Stimulated activated CD8-positive, alpha-beta memory T cell treated with anti-CD3 and anti-CD28 coated beads, Interleukin-4, amount 100 ng/mL, for 1 hour (primary cell): ENCODE measurements around the gene NFASC.

Experiments
- DNase-seq, 2 donors: peaks; one replicate each; pipeline ENCODE4 v3.0.0-alpha.2; 2020; ENCODE audit warnings: low read depth in 2 of 2, low spot score in 1 of 2

Gene NFASC

DNA sequence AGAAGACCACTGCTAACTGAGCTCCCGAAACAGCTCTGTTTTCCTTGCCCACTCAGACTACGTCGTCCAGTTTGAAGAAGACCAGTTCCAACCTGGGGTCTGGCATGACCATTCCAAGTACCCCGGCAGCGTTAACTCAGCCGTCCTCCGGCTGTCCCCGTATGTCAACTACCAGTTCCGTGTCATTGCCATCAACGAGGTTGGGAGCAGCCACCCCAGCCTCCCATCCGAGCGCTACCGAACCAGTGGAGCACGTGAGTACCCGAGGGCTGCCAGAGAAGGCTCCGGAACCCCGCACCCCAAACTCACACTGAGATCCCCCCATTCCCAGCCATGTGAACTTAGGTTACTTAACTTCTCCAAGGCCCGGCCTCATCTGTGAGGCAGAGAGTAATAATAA, 108.6 kb downstream of the NFASC start:
- no peak for DNase-seq

DNA sequence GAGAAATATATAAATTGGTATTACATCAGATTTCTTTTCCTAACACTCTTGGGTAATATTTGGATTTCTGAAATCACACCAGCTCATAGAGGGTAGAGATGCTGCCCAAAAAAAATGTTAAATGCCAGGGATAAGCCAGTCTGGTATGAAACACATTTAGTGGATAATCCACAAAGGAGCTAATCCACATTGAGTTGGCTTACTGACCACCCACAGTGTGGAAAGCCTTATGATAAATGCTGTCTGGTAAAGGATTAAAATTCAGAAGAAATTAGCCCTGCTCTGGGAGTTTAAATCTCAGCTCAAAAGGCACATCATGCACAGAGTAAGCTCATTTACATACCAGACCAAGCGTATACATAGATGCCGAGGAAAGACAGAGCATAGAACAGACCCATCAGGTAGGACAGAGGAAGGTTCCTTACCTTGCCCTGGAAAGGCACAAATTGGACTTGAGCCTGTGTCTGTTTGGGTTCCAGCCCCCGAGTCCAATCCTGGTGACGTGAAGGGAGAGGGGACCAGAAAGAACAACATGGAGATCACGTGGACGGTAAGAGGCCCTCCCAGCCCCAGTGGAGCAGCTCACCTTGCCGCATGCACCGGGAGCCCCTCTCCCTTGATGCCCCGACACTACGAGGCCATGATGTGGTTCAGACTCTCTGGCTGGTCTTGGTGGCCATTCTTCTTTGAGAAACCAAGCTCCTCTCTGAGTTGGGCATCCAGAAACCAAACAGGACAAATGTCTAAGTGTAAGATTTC, 109.4 kb downstream of the NFASC start:
- DNase-seq: no peak

DNA sequence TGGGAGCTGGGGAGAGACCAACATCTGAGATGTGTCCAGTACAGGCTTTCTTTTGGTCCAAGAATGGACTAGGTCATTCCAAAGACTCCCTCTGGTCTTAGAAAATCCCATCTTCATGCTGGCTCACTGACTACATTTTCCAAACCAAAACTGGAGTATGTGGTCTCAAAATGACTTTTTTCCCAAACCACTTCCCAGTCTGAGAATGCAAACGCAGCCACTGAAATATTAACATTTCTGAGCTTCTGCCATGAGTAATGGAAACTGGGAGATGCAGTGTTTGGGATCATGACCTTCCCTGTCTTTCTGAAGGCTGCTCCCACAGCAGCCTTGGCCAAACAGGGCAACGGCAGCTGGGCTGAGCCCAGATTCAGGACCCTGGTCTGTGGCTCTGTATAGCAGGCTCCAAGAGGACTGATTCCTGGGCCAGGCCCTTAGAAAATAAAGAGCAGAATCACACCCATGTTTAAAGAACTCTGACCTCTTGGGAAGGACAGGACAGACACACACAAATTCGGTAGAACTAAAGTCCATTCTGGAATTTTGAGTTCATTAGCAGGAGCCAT, 110.3 kb downstream of the NFASC start:
- DNase-seq: no peak

DNA sequence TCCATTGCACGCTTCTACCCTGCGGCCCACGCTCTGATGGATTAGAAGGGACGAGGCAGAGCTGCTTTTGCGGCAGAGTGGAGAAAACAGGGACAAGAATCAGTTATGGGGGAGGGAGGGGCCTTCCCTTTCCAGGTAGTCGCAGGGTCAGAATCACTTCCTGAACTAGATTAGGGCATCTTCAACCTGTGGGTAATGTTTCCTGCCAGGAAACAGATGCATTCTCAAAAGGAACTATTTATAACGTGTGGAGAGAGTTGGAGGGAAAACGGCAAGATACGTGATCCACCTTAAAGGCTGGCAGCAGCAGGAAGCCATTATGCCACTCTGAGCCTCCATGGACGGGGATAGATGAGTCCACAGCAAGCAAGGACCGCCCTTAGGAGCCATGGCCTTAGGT, 112.5 kb downstream of the NFASC start:
- no peak for DNase-seq

DNA sequence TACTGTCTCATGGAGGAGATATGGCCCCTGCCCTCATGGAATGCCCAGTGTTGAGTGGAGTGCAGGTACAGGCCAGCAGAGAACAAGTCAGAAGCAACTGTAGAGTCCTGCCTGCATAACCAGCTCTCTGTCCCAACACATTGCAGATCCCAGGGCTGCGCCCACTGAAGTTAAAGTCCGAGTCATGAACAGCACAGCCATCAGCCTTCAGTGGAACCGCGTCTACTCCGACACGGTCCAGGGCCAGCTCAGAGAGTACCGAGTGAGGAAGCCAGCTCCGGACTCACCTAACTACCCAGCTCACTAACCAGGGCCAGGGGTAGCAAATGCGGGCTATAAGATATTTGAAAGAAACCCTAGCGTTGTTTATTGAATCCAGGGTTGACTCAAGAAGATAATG, 113.2 kb downstream of the NFASC start:
- DNase-seq: no peak

DNA sequence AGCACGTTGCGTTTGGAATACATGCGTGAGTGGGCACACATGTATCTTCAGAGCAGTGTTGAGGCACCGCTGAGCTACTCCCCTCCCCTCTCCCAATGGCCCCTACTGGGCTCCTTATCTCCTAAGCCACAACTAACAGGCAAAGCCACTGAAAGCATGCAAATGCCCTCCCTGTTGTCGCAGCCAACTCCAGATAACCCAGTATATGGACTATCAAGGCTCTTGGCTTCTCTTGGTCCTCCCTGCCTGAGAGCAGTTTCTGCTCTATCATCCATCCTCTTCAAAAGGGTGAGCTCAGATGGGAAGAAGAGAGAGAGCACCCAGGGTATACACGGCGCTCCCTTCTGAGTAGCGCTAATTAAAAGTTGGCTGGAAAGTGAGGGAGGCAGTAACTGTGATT, 113.8 kb downstream of the NFASC start:
- DNase-seq: no peak

DNA sequence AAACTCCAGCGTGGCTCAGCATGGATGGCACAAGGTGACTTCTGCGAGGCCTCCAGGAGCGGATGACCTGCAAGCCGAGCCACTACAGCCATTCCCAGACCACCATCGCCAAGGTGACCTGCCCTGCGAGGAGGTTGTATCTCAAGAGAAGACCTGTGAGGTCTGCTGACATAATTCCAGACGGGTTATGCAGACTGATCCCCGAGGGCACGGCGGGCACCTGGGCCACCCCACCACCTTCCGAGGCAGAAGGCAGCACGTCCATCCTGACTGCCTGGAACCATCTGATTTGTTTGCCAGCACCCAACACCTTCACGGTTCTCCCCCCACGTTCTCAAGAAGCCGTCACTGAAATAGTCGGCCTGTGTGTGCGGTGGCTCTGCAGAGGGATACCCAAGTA, 115.5 kb downstream of the NFASC start:
- DNase-seq: no peak

DNA sequence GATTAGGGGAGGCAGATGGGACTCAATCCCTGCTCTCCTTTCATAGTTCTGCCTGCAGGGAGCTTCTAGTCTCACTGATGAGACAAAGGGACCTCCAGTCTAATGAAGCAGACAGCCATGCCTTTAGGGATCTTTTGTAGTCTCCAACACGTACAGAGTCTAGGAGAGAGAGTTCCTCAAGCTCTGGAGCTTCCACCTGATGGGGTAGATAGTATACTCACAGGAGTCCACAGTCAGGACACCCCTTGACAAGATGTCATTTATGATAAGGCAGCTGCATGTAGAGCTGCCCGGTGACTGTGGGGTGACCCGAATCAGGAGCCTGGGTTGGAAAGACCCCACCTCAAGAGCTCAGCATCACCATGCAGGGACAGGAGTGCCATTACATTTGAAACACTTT, 117.0 kb downstream of the NFASC start:
- no peak for DNase-seq

DNA sequence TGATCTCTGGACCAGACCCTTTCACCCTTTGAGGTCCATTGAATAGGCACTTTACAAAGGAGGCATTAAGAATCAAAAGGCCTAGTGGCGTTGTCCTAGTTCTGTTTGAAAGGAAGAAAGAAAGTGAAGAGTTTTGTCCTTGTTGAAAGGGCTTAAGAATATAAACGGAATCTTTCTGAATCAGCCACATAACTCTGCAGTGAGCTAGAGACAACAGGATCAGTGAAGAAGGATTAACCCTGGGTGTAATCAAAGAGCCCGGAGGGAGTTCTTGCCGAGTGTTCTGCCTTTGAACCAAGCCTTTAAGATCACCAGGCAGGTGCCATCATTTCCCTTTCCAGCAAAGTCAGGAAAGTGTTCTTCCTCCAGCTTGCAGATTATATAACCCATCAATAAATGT, 117.5 kb downstream of the NFASC start:
- DNase-seq: no peak

DNA sequence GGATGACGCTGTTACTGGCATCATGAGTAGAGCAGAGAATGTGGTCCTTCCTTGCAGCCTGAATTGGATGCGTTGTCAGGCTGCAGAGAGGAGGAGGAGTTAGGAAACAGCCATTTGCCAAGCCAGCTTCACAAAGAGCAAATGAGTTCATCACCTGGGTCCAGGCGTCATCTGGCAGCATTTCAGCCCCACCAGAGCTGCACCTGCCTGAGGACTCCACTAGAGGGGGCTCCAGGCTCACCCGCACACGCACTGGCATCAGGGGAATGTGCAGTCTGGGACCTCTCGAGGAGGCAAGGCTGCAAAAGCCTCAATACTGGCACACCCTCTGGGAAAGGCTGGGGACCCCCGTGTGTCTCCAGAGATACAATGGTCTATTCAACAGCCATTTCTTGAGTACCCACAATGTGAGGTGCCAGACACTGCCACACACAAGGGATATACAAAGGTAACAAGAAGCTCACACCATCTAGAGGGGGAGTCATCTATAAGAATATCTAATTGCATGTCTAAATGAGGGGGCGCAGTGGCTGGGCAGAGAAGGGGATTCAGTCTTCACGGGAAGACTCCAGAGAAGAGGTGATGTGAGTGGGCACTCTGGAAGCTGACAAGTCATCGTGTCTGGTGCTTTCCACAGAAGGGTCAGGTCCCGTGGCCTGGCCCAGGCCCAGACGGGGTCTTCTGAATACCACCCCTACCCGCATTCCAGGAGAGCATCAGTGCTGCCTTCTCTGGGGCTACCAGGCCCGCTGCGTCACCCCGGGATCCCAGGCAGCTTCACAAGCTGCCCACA, 118.8 kb downstream of the NFASC start:
- DNase-seq: peak in 1 of 2 donors; percentile 6

DNA sequence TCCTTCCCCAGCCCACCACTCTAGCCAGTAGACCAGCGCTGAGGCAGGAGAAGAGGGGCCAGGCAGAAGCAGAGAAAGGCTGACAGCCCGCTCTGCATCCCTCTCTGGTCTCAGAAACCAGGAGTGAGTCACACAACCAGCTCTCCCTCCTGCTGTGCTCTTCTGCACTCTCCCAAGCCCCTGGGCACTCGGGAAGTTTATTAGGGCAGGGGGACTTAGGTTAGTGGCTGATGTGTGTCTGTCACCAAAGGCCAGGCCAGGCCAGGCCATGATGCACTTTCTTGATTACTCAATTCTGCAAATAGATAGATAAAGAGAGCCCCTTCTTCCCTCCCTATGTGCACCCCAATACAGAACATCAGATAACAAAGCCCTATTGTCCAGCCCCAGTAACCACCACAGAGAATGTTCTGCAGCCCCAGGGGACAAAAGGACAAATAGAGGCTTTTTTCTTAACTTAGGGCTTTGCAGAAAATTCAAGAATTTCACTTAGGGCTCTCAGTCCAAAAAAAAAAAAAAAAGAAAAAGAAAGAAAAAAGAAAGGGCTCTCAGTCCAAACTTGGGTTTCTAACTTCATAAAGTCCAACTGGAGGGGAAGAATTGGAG, 119.5 kb downstream of the NFASC start:
- DNase-seq: no peak

DNA sequence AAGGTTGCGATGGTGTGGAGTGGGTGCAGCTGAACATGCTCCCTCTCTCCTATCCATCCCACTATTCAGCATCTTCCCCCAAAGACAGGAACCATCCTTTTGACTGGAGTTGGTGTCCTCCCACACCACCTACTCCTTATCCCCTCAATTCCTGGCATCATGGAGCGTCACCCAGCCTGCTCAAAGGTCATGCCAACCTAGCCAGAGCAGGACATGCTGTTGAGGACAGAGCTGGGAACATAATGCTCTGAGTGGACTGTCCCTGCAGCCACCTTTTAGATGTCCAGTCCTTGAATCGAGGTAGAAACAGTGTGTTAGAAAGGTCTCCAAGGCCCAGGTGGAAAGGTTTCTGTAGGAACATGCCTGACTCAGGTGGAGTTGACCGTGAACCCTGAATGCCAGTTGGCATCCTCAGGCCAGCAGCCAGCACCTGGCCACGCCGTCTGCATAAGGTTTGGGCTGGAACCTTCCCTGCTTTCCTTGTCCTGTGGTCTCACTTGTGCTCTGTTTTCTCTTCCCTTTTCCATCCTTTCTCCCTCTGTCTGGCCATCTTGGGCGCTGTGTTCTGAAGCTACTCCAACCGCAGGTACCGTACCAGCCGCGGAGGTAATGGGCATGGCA, 120.2 kb downstream of the NFASC start:
- DNase-seq: no peak

DNA sequence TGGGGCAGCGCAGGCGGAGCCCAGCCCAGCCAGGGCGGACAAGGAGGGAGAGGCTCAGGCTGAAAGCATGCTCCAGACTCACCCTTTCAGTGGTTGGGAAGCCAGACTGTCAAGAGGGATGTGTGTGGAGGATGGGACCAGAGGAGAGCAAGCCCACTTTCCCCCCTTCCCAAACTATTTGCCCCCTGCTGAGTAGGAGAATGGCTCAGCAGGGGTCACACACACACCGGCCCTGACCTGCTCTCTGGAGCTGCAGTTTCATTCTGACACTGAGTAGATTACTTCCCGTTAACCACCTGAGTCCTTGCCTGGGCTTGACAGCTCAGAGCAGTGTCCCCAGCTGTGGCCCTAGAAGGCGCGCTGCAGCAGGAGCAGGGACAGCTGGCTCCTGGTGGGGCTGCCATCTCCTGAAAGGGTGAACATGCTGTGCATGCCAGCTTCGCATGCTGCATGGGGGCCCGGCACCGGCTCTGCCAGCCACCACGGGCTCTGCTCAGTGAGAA, 120.7 kb downstream of the NFASC start:
- no peak for DNase-seq

DNA sequence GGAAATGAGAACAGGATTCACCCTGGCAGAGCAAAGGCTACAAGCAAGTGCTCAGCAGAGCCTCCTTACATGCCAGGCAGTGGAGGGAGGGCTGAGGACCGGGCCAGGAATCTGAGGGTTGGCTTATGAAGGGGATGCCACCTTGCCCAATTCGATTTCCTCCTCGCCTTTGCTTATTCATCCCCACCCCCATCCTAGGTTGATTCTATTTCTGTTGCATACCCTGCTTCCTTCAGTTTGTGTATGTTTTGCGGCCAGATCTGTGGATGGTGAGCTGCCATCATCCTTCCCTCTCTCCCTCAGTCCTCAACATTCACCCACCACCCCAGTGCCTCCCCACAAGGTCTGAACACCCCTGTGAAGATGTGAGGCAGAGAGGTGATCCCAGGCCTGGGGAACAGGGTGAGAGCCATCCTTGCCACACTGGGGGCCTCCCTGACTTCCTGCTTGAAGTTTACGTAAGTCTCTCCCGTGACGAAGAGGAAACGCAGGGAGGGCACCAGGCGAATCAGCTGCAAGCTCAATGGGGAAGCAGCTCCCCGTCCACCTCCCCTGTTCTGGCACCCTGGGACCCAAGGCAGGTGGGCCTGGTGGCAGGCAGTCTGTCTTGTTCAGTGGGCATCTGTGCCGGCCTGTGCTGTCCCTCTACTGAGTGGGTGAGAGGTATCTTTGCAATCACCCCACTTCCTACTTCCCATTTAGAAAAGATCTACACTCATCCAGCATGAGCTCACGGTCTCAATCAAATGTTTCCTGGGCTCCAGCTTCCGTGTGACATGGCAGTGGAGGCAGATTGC, 121.7 kb downstream of the NFASC start:
- no peak for DNase-seq

DNA sequence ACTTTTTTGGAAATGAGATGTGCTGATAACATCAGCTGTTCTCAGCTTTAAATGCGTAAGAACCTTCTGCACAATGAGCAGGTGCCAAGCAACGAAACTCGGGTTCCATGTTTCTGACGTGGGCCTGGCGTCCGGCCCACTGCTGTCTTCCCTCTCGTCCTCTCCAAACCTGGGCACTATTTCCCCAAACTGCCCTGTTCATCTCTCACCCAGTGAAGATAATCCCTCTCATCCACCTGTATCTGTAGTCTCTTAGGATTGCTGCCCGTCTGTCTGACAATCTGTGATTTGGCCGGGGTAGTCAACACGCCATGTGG, 122.3 kb downstream of the NFASC start:
- DNase-seq: no peak

DNA sequence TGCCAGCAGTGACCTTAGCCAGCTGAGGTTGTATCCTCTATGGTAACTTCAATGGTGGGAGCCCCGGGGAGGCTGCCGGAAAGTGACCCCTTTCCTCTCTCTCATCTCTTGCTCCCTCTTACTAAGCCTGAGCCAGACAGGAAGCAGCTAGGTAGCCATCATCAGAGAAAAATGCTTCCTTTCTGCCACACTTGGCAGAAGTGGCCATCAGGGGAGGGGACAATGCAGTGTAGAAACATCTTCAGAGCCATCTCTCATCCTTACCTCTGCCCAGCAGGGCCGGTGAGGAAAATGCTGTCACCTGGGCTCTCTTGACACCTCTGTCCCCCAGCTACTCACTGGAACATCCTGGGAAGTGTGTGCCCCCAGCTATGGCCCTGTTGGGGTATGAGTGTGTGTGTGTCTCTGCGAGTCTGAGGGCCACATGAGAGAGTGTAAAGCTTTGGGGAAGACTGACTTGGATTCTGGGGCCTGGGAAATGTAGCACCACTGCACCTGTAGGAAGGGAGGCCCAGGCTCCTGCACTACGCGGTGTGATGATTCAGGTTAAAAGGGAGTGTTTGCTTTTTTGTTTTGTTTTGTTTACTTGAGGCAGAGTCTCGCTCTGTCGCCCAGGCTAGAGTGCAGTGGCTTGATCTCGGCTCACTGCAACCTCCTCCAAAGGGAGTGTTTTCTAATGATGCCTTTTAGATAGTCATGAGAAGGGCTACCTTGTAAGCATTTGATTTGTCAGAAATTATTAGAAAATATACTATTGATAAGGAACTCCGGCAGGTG, 123.6 kb downstream of the NFASC start:
- DNase-seq: no peak

DNA sequence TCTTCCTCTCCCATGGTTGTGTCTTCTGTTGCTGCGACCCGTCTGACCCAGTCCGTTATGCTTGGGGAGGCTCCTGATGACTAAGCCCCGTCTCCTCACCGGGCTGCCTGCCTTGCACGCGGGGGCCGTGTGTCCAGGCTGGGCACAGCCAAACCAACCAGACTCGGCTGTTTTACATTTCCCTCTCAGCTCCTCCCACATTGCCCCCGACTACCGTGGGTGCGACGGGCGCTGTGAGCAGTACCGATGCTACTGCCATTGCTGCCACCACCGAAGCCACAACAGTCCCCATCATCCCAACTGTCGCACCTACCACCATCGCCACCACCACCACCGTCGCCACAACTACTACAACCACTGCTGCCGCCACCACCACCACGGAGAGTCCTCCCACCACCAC, 126.3 kb downstream of the NFASC start:
- no peak for DNase-seq

DNA sequence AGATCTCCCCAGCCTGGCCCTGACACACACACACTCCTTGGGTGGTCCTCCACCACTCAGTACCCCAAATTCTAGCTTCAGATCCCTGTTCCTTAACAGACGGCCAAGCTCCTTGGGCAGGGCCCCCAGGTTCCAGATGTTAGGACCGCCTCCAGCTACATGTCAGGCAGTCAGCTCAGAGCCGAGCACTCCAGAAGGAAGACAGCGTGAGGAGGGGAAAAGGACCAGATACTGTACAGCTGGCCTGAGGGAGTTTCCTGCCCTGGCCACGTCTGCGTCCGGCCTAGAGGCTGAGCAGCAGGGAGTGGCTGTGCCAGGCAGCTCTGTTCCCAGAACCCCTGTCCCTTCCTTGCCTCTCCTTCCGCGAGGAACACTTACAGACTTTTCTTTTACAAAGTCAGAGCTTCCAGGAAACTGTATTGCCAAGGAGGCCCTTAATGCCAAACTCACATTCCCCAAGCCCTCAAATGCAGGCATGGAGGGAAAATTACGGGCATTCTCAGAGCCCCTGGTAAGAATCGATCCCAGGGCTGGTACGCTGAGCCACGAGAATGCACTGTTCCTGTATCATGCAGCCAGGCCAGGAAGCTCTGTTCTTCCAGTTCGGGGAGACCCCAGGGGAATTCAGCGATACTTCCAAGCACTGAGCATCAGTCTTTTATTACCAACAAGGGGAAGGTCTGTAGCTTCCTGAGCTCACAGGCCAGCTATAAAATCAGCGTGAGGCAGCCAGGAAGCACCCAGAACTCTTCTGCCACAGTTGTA, 127.1 kb downstream of the NFASC start:
- no peak for DNase-seq

DNA sequence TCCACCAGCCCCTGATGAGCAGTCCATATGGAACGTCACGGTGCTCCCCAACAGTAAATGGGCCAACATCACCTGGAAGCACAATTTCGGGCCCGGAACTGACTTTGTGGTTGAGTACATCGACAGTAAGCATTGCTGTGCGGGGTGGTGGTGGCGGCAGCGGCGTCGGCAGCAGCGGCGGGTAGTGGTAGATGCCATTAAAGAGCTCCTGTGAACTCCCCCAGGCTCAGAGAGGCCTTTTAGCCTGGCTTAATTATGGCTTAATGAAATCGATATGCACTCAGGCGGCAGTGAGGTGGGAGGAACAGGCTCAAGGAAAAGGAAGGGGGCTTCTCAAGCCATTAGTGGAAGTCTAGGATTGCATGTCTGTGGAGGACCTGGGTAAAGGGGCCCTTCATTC, 130.5 kb downstream of the NFASC start:
- no peak for DNase-seq
